Ascending aorta (tissue), 2 donors: ENCODE results near the gene DOK4. TPM values are rescaled to one million over a fixed set of nuclear protein-coding genes. Genes with fewer than 3 reads are reported as not detected.

ENCODE experiments used
- DNase-seq, 2 donors: peaks; one replicate each; pipeline ENCODE4 v3.0.0-alpha.2; 2019; ENCODE audit warnings: low spot score in 2 of 2
- H3K27ac ChIP-seq, 2 donors: fragments of 200-600 bp; sonication (generic); one replicate each; pipeline ENCODE4 v1.5.1; 2016 to 2017; ENCODE audit warnings: mild to moderate bottlenecking in 1 of 2
- H3K27me3 ChIP-seq: fragments of 200-600 bp; sonication (generic); one replicate; pipeline ENCODE4 v1.5.1; 2017
- H3K36me3 ChIP-seq, 2 donors: fragments of 200-600 bp; sonication (generic); one replicate each; pipeline ENCODE4 v1.5.1; 2016
- H3K4me1 ChIP-seq, 2 donors: fragments of 200-600 bp; sonication (generic); one replicate each; pipeline ENCODE4 v1.5.1; 2016 to 2017; ENCODE audit warnings: mild to moderate bottlenecking in 1 of 2
- H3K4me3 ChIP-seq, 2 donors: fragments of 200-600 bp; sonication (generic); one replicate each; pipeline ENCODE4 v1.5.1; 2016 to 2017; ENCODE audit warnings: mild to moderate bottlenecking in 1 of 2
- H3K9me3 ChIP-seq, 2 donors: fragments of 200-600 bp; sonication (generic); one replicate each; pipeline ENCODE4 v1.5.1; 2016
- CTCF ChIP-seq, 3 experiments: fragments of 200-600 bp in 2 of 3; fragments of 450-650 bp in 1 of 3; sonication (generic) in 2 of 3; IDR thresholded peaks; one replicate each; pipeline ENCODE4 v1.5.1; 2016 to 2019; ENCODE audit warnings: antibody characterized with exemption in 3 of 3, mild to moderate bottlenecking in 1 of 3, moderate library complexity in 1 of 3
- intact Hi-C: fragments of 100-400 bp; cut with DNase I; formaldehyde crosslinking; loops from one replicate; pipeline ENCODE4 v1.15.1; 2023
- total RNA-seq: library from RNA; depleted of rRNA; stranded (reverse); fragments of >200 nt; gene quantifications from one replicate; pipeline ENCODE4 v1.1.0, GENCODE V29; 2016

DOK4 gene
- total RNA-seq, result 40.2 TPM

GRCh38 chr16:57485916-57486857, at the start of gene DOK4:
Gene DOK4, minus strand, starts transcription at chr16:57486493. Its CDS starts 6,986 bp downstream, at chr16:57479507.
- Histone ChIP-seq H3K27me3 (no peaks in the 10 kb centered on the region), H3K9me3 (no peaks in the 10 kb centered on the region), H3K4me3 (peak within 1 kb of the TSS; percentile 84 to 93), H3K4me1 (peaks cover 7 to 32% of the 10 kb centered on the region in 2 donors), H3K36me3 (no peaks in the 10 kb centered on the region), H3K27ac (peak within 1 kb of the TSS; percentile 91 to 94)
- DNase-seq, result peak in 1 of 2 donors; percentile 88
- no peak for TF ChIP-seq CTCF (IDR thresholded peaks at IDR 0.05)
- intact Hi-C loops, result loop anchor here (1.0 to 2.0 kb wide), 2 partner anchors 39 to 50 kb away; partner anchors contain the start of genes CCDC102A, CIAPIN1 and COQ9

GRCh38 chr16:57535680-57536305, 49.5 kb upstream of the DOK4 start:
- Histone ChIP-seq H3K4me3 (peak overlapping the region; percentile 92 to 93), H3K9me3 (no peaks in the 10 kb centered on the region), H3K4me1 (peaks cover 19 to 24% of the 10 kb centered on the region in 2 donors), H3K27me3 (no peaks in the 10 kb centered on the region), H3K27ac (peak overlapping the region; percentile 89 to 90), H3K36me3 (no peaks in the 10 kb centered on the region)
- DNase-seq, result peak; percentile 74 to 97
- intact Hi-C loops, result loop anchor here (1.0 to 10.0 kb wide), 8 partner anchors 49 to 603 kb away; partner anchors contain the start of genes CFAP20, CIAPIN1, COQ9 and CPNE2
- peak in 2 of 3 experiments; percentile 21 to 27 for TF ChIP-seq CTCF (IDR thresholded peaks at IDR 0.05)

- Histone ChIP-seq H3K9me3 (no peaks in the 10 kb centered on the region), H3K27ac (peak overlapping the region; percentile 89 to 90), H3K4me1 (peaks cover 19 to 27% of the 10 kb centered on the region in 2 donors), H3K4me3 (peak overlapping the region; percentile 92 to 93), H3K27me3 (no peaks in the 10 kb centered on the region), H3K36me3 (no peaks in the 10 kb centered on the region)
- intact Hi-C loops, result loop anchor here (2.0 to 10.0 kb wide), 6 partner anchors 88 to 603 kb away; partner anchors contain the start of genes CFAP20, CIAPIN1, COQ9 and CPNE2
- DNase-seq, result peak in 1 of 2 donors; percentile 69
- no peak for TF ChIP-seq CTCF (IDR thresholded peaks at IDR 0.05)
These were observed 48.8 kb upstream of the DOK4 start for GRCh38 chr16:57534881-57535658.

GRCh38 chr16:57534337-57534880, 48.1 kb upstream of the DOK4 start:
- DNase-seq, result peak in 1 of 2 donors; percentile 60

More at GRCh38 chr16:57534337-57534880, 48.1 kb upstream of the DOK4 start:
- H3K27me3 ChIP-seq, result no peaks in the 10 kb centered on the region
- peak overlapping the region in 1 of 2 donors; percentile 46 for H3K4me3 ChIP-seq
- H3K27ac ChIP-seq, result peak overlapping the region in 1 of 2 donors; percentile 90
- H3K4me1 ChIP-seq, result peaks cover 19 to 31% of the 10 kb centered on the region in 2 donors
- no peak for TF ChIP-seq CTCF (IDR thresholded peaks at IDR 0.05)
- no peaks in the 10 kb centered on the region for H3K9me3 ChIP-seq
- no peaks in the 10 kb centered on the region for H3K36me3 ChIP-seq
- intact Hi-C loops, result loop anchor here (2.0 to 10.0 kb wide), 3 partner anchors 234 to 440 kb away; partner anchors contain the start of genes CPNE2, PSME3IP1 and RSPRY1
